ENCODE results near the gene CCNDBP1.

Gene CCNDBP1

DNA sequence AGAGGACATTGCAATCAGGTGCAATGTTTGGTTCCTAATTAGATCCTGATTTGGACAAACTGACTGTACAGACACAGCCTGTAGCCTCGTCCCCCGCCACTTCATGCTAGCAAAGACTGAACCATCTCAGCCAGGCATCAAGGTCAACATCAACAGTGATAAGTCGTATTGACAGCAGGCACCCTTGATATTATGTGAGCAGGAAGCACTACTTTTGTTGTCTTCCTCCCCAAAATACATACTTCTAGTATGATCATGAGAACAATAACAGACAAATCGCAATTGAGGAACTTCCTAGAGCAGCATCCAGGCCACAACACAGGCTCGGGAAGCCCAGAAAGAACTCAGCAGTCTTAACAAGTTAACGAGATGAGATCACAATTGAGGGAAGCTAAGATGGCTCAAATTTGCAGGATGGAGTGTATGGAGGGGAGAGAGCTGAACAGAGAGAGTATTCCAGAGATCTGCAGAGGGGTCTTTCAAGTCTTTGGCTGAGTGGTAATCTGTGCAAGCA lies 61.1 kb downstream of the CCNDBP1 start:
- no peak for DNase-seq (ENCODE audit: low spot score)
